ENCODE results near the gene GPRC5B. TPM values are rescaled to one million over a fixed set of nuclear protein-coding genes. Genes with fewer than 3 reads are reported as not detected.
A peak's percentile ranks its signal among the peaks of the same experiment; 100 is the strongest.

The GPRC5B gene
- total RNA-seq, 1 donor from 2014 or later: 59.3 TPM

- Mint-ChIP-seq H3K36me3 (ENCODE audit: low read depth) (no peaks in the 10 kb centered on the region), H3K27ac (ENCODE audit: unreplicated experiment) (no peak overlapping the region), H3K27me3 (ENCODE audit: low read depth) (peaks cover 8% of the 10 kb centered on the region), H3K9me3 (no peaks in the 10 kb centered on the region), H3K4me3 (no peak overlapping the region), H3K4me1 (peaks cover 4% of the 10 kb centered on the region)
- TF ChIP-seq, protein P1, sequence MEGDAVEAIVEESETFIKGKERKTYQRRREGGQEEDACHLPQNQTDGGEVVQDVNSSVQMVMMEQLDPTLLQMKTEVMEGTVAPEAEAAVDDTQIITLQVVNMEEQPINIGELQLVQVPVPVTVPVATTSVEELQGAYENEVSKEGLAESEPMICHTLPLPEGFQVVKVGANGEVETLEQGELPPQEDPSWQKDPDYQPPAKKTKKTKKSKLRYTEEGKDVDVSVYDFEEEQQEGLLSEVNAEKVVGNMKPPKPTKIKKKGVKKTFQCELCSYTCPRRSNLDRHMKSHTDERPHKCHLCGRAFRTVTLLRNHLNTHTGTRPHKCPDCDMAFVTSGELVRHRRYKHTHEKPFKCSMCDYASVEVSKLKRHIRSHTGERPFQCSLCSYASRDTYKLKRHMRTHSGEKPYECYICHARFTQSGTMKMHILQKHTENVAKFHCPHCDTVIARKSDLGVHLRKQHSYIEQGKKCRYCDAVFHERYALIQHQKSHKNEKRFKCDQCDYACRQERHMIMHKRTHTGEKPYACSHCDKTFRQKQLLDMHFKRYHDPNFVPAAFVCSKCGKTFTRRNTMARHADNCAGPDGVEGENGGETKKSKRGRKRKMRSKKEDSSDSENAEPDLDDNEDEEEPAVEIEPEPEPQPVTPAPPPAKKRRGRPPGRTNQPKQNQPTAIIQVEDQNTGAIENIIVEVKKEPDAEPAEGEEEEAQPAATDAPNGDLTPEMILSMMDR (conservative IDR thresholded peaks at IDR 0.05): no peak
- no peak for DNase-seq (ENCODE audit: low read depth, low spot score)
Measured at GRCh38 chr16:19898166-19898565, 13.5 kb upstream of the GPRC5B start.

GRCh38 chr16:19896951-19897350 is 12.3 kb upstream of the GPRC5B start:
- peaks cover 8% of the 10 kb centered on the region for H3K27me3 Mint-ChIP-seq (ENCODE audit: low read depth)
- no peaks in the 10 kb centered on the region for H3K9me3 Mint-ChIP-seq
- no peak overlapping the region for H3K27ac Mint-ChIP-seq (ENCODE audit: unreplicated experiment)
- DNase-seq (ENCODE audit: low read depth, low spot score): no peak
- no peak overlapping the region for H3K4me3 Mint-ChIP-seq
- TF ChIP-seq, protein P1 (conservative IDR thresholded peaks at IDR 0.05): no peak
- H3K4me1 Mint-ChIP-seq: peaks cover 4% of the 10 kb centered on the region
- H3K36me3 Mint-ChIP-seq (ENCODE audit: low read depth): no peaks in the 10 kb centered on the region

- no peak for DNase-seq (ENCODE audit: low read depth, low spot score)
- H3K27ac Mint-ChIP-seq (ENCODE audit: unreplicated experiment): no peak overlapping the region
- peaks cover 4% of the 10 kb centered on the region for H3K4me1 Mint-ChIP-seq
- no peaks in the 10 kb centered on the region for H3K36me3 Mint-ChIP-seq (ENCODE audit: low read depth)
- H3K9me3 Mint-ChIP-seq: no peaks in the 10 kb centered on the region
- H3K27me3 Mint-ChIP-seq (ENCODE audit: low read depth): peaks cover 8% of the 10 kb centered on the region
- TF ChIP-seq, protein P1 (conservative IDR thresholded peaks at IDR 0.05): no peak
- no peak overlapping the region for H3K4me3 Mint-ChIP-seq
Measured at GRCh38 chr16:19894586-19894985, 9.9 kb upstream of the GPRC5B start.

DNA sequence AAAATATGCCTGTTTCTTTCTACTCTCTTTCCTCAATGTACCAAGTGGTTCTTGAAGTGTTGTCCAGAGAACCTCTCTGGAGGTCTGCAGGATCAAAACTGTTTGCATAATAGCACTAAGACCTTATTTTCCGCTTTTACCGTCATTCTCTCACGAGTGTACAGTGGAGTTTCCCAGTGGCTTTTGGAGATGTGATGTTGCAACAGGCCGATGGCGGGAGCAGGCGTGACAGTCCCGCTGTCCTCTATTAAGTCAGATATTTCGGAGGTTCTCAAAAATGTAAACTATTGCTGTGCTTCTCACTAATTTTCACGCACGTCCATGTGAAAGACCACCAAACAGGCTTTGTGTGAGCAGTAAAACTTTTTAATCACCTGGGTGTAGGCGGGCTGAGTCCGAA is 8.3 kb upstream of the GPRC5B start:
- no peak overlapping the region for H3K4me3 Mint-ChIP-seq
- peaks cover 4% of the 10 kb centered on the region for H3K27me3 Mint-ChIP-seq (ENCODE audit: low read depth)
- H3K9me3 Mint-ChIP-seq: no peaks in the 10 kb centered on the region
- H3K36me3 Mint-ChIP-seq (ENCODE audit: low read depth): no peaks in the 10 kb centered on the region
- no peaks in the 10 kb centered on the region for H3K4me1 Mint-ChIP-seq
- TF ChIP-seq, protein P1 (conservative IDR thresholded peaks at IDR 0.05): no peak
- DNase-seq (ENCODE audit: low read depth, low spot score): no peak
- H3K27ac Mint-ChIP-seq (ENCODE audit: unreplicated experiment): peak overlapping the region; percentile 19

DNA sequence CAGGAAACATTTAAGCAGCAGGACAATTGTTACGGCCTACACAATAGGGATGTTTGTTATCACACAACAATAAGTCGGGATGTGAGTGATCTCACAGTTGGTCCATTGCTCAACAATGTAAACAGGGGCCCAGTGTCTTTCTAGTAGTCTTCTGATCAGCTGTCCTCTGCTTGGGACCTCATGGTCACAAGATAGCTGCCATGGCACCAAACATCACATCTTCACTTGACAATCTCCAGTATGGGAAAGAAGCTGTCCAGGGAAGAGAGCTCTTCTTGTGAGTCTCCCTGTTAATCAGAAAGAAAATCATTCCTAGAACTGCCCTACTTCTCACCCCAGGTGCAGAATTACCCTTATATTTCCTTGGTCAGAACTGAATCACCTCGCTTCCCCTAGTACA is 6.3 kb upstream of the GPRC5B start:
- H3K9me3 Mint-ChIP-seq: no peaks in the 10 kb centered on the region
- H3K36me3 Mint-ChIP-seq (ENCODE audit: low read depth): no peaks in the 10 kb centered on the region
- peaks cover 3% of the 10 kb centered on the region for H3K27me3 Mint-ChIP-seq (ENCODE audit: low read depth)
- TF ChIP-seq, protein P1 (conservative IDR thresholded peaks at IDR 0.05): no peak
- peaks cover 10% of the 10 kb centered on the region for H3K4me1 Mint-ChIP-seq
- no peak overlapping the region for H3K27ac Mint-ChIP-seq (ENCODE audit: unreplicated experiment)
- no peak overlapping the region for H3K4me3 Mint-ChIP-seq
- DNase-seq (ENCODE audit: low read depth, low spot score): no peak

- peaks cover 10% of the 10 kb centered on the region for H3K4me1 Mint-ChIP-seq
- no peak overlapping the region for H3K27ac Mint-ChIP-seq (ENCODE audit: unreplicated experiment)
- DNase-seq (ENCODE audit: low read depth, low spot score): no peak
- H3K4me3 Mint-ChIP-seq: no peak overlapping the region
- no peaks in the 10 kb centered on the region for H3K9me3 Mint-ChIP-seq
- H3K27me3 Mint-ChIP-seq (ENCODE audit: low read depth): peaks cover 7% of the 10 kb centered on the region
- no peaks in the 10 kb centered on the region for H3K36me3 Mint-ChIP-seq (ENCODE audit: low read depth)
- TF ChIP-seq, protein P1 (conservative IDR thresholded peaks at IDR 0.05): no peak
Measured at GRCh38 chr16:19888834-19889233, 4.2 kb upstream of the GPRC5B start.
